HG02885 (cell line): ENCODE measurements around the gene HACD4.
"Not testable (repeated sequence)": the region's sequence is repeated elsewhere in the genome, so short reads cannot be mapped to it uniquely, and the experiment has no call there.

Experiments
- ATAC-seq: cut with Tn5 transposase; IDR thresholded peaks from one replicate; pipeline ENCODE4 v1.9.1; 2021; ENCODE audit warnings: mild to moderate bottlenecking; ENCODE audit not compliant: unreplicated experiment, poor library complexity

The HACD4 gene

GRCh38 chr9:20974191-20974938 is 57.1 kb downstream of the HACD4 start:
- not testable (repeated sequence) for ATAC-seq

GRCh38 chr9:20973246-20973947 is 58.0 kb downstream of the HACD4 start:
- not testable (repeated sequence) for ATAC-seq

GRCh38 chr9:20972684-20973083 is 58.8 kb downstream of the HACD4 start:
- ATAC-seq, result no peak

- ATAC-seq, result no peak
These were observed 68.8 kb downstream of the HACD4 start for GRCh38 chr9:20962536-20963225.

GRCh38 chr9:20950707-20951106 is 80.7 kb downstream of the HACD4 start:
- ATAC-seq, result no peak
